ENCODE measurements around the gene PFN1.

PFN1 gene

GRCh38 chr17:4947411-4948165, 742 bp downstream of the PFN1 start:
- H3K4me3 ChIP-seq (ENCODE audit: low read depth, low read length): peak overlapping the region; percentile 93
- TF ChIP-seq CTCF (IDR thresholded peaks at IDR 0.05; ENCODE audit: low read depth, low read length): no peak

GRCh38 chr17:4947010-4947410, 1.3 kb downstream of the PFN1 start:
- no peak for TF ChIP-seq CTCF (IDR thresholded peaks at IDR 0.05; ENCODE audit: low read depth, low read length)
- H3K4me3 ChIP-seq (ENCODE audit: low read depth, low read length): peak overlapping the region; percentile 93

GRCh38 chr17:4946312-4946976, 1.9 kb downstream of the PFN1 start:
- TF ChIP-seq CTCF (IDR thresholded peaks at IDR 0.05; ENCODE audit: low read depth, low read length): no peak
- peak overlapping the region; percentile 93 for H3K4me3 ChIP-seq (ENCODE audit: low read depth, low read length)

GRCh38 chr17:4945944-4946280, 2.4 kb downstream of the PFN1 start:
- no peak for TF ChIP-seq CTCF (IDR thresholded peaks at IDR 0.05; ENCODE audit: low read depth, low read length)
- peak overlapping the region; percentile 93 for H3K4me3 ChIP-seq (ENCODE audit: low read depth, low read length)

GRCh38 chr17:4945176-4945943, 3.0 kb downstream of the PFN1 start:
- TF ChIP-seq CTCF (IDR thresholded peaks at IDR 0.05; ENCODE audit: low read depth, low read length): no peak
- peak overlapping the region; percentile 93 for H3K4me3 ChIP-seq (ENCODE audit: low read depth, low read length)

GRCh38 chr17:4944554-4945175, 3.7 kb downstream of the PFN1 start:
- TF ChIP-seq CTCF (IDR thresholded peaks at IDR 0.05; ENCODE audit: low read depth, low read length): no peak
- peak overlapping the region; percentile 93 for H3K4me3 ChIP-seq (ENCODE audit: low read depth, low read length)
